ENCODE data around the gene GOLT1A.

DNA sequence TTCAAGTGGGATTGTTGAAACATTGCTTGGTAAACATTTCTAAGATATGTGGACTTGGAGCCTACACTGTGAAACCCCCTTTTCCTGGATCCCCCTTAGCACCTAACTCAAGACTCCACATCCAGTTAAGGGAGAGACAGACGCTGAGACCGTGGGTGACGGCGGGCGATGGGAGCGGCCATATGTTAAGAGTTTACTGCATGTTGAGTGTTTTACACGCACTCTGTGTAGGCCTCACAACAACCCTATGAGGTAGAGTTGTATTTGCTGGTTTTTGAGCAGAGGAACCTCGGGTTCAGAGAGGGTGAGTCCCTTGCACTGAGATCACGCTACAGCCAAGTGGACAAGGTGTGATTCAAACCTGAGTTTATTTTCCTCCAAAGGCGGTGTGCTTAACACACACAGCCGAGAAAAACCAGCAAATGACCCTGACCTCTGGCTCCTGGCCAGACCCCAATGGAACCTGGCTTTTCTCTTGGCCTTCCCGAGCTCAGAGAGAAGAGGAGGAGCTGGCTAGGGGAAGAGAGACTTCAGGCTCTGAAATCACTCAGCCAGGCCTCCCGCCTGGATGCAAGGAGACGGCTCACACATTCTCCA lies 46.9 kb upstream of the GOLT1A start:
- TF ChIP-seq, protein P1, sequence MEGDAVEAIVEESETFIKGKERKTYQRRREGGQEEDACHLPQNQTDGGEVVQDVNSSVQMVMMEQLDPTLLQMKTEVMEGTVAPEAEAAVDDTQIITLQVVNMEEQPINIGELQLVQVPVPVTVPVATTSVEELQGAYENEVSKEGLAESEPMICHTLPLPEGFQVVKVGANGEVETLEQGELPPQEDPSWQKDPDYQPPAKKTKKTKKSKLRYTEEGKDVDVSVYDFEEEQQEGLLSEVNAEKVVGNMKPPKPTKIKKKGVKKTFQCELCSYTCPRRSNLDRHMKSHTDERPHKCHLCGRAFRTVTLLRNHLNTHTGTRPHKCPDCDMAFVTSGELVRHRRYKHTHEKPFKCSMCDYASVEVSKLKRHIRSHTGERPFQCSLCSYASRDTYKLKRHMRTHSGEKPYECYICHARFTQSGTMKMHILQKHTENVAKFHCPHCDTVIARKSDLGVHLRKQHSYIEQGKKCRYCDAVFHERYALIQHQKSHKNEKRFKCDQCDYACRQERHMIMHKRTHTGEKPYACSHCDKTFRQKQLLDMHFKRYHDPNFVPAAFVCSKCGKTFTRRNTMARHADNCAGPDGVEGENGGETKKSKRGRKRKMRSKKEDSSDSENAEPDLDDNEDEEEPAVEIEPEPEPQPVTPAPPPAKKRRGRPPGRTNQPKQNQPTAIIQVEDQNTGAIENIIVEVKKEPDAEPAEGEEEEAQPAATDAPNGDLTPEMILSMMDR (IDR thresholded peaks at IDR 0.05): no peak
- TF ChIP-seq POLR2A (IDR thresholded peaks at IDR 0.05): no peak
